HG03175 (cell line): Measurements from ENCODE around the gene MTCL1.

Experiments
- ATAC-seq: cut with Tn5 transposase; IDR thresholded peaks from one replicate; pipeline ENCODE4 v1.9.1; 2021; ENCODE audit warnings: mild to moderate bottlenecking, moderate library complexity; ENCODE audit not compliant: unreplicated experiment

Gene MTCL1

GRCh38 chr18:8826971-8827370 is 121.6 kb downstream of the MTCL1 start:
- no peak for ATAC-seq

- ATAC-seq = no peak
Measured at GRCh38 chr18:8828300-8828699, 122.9 kb downstream of the MTCL1 start.

DNA sequence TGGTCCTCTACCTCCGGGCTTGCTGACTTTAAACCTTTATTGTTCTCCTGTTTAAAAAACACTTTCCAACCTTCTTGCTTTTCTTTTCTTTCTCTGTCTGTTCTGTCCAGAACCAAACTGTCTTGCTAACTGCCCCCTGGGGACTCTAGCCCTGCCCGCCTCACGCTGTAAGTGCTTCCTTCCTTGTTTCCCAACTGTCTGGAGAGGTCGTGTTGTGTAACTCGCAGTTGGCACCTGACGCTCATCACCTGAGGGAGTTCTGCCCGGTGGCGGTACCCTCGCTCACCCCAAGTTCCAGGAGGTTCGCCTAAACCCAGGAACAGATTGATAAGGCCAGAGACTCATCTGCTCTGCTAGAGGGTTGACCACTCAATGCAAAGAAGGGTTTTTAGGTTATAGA is 123.4 kb downstream of the MTCL1 start:
- ATAC-seq = no peak

- no peak for ATAC-seq
Measured at GRCh38 chr18:8830067-8831060, 125.0 kb downstream of the MTCL1 start.

DNA sequence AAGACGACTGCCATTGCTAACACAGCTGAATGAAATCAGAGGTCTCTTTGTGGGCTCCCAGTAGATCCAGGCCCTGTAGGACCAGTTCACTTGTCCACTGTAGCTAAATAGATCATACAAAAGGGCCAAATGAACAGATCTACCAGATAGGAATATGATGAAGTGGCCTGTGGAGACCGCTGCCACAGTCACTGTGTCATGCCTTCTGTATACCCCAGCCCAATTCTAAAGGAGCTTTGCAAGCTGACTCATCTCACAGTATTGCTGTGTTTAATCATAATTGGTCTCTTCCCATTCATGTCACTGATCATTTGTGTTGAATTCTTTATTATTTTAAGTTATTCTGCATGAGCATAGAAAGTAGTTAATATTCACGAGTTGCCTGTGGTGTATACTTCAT is 125.8 kb downstream of the MTCL1 start:
- ATAC-seq = no peak

DNA sequence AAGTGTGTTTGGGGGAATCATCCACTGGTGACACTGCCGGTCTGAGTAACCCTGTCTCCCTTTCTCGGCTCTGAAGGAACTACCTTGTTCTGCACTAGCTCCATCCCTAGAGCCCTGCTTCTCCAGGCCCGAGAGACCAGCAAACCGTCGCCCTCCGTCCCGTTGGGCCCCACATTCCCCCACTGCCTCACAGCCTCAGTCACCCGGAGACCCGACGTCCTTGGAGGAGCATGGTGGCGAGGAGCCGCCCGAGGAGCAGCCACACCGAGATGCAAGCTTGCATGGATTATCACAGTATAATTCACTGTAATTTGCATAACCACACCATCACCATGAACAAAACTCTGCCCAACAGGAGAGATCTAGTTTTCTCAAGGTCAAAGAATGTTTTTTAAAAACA is 126.2 kb downstream of the MTCL1 start:
- ATAC-seq = no peak

DNA sequence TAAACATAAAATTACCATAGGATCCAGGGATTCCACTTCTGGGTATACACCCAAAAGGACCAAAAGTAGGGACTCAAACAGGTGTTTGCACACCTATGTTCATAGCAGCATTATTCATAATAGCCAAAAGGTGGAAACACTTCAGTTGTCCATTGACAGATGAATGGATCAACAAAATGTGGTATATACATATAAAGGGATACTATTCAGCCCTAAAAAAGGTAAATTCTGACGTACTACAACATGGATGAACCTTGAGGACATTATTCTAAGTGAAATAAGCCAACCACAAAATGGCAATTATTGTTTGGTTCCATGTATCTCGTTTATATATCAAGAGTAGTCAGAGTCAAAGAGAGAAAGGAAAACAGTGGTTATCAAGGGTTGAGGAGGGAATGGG is 128.1 kb downstream of the MTCL1 start:
- ATAC-seq = no peak

- no peak for ATAC-seq
Measured at GRCh38 chr18:8834881-8835280, 129.5 kb downstream of the MTCL1 start.

DNA sequence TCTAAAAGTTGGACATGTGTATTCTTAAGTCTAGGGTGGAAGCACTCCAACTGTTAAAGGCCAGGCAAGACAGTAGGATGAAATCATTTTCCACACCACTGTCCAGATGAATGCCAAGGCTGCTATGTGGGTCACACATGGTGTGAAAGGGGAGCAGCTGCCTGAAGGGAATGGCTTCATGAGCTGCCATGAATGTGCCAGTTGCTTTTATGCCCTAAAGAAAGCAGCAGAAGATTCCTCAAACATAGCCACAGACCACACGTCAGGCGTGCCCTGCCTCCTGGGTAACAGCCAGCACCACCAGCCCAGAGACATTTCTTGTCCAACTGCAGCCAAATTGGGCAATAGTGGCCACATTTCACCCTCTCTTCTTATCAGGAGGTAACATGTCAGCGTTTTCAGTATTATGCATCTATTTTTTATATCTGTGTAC is 130.2 kb downstream of the MTCL1 start:
- ATAC-seq = no peak

- no peak for ATAC-seq
Measured at GRCh38 chr18:8839281-8839680, 133.9 kb downstream of the MTCL1 start.

GRCh38 chr18:8841781-8842485 is 136.6 kb downstream of the MTCL1 start:
- no peak for ATAC-seq

GRCh38 chr18:8842506-8842905 is 137.2 kb downstream of the MTCL1 start:
- no peak for ATAC-seq

- no peak for ATAC-seq
Measured at GRCh38 chr18:8843005-8843404, 137.6 kb downstream of the MTCL1 start.

DNA sequence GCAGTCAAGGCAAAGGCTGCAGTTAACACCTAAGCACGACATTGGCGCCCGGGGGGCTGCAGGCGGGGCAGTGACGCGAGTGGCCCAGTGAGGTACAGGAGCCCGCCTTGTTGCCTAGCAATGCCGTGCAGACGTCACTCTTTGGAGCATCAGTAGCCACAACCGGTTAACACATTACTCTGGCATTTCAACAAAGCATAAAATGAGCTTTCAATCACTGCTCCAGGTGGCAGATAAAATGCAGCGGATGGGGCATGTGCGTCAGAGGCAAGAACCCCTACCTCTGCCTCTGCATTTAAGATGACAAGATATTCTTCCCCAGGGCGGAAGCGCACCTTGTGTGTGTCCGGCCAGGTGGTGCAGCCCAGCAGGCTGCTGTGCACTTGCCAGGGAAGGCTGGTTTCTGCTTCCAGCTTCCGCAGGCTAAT is 139.4 kb downstream of the MTCL1 start:
- ATAC-seq = no peak

DNA sequence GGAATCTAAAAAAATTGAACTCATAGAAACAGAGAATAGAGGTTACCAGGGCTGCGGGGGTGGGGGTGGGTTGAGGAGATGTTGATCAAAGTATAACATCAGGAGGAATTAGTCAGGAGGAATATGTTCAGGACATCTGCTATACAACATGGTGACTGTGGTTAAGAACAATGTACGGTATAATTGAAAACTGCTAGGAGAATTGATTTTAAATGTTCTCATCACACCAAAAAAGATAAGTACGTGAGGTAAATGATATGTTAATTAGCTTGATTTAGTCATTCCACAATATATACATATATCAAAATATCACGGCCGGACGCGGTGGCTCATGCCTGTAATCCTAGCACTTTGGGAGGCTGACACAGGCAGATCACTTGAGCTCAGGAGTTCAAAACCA is 140.2 kb downstream of the MTCL1 start:
- ATAC-seq = no peak

DNA sequence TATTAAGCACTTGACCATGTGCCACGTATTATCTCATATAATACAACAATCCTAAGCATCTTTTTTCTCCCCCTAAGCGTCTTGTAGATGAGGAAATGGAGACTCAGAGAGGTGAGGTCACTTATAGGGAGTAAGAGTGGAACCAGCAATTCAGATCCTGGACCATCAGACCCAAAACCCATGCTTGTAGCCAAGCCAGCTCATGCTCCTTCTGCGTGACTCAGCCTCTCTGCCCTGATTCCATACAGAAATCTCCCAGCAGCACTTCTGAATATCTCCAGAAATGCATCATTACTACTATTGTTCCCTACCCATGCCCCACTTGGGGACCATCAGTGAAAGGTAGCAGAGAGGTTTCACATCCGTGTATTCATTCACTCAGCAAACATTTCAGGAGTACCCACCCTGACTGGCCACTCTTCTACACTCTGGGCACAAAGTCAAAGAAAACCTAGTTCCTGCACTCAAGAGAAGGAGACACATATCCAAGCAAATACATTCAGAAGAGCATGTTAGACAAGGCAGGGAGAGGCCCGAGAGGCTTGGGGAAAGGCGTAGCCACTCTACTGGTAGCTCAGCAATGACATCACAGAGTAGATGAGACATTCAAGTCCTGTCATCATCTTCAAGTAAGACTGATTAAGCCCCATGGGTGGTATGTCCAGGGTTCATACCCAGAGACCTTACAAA is 141.9 kb downstream of the MTCL1 start:
- ATAC-seq = no peak

GRCh38 chr18:8847900-8848299 is 142.5 kb downstream of the MTCL1 start:
- ATAC-seq = no peak

DNA sequence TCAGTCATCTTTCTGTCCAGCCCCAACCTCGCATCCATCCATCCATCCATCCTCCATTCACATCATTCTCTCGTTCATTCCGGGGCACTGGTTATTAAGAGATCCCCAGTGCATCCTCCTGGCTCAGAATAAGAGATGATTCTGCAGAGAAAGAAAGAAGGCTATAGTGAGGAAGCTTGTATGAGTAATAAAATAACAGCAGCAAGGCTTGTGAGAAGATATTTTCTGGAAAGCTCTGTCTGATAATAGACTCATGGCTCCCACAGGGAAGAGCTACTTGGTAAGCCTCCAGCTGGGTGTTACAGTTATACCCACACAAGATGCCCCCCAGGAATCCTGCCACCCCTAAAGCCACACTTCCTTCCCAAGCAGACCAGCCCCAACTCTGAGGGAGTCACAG is 143.2 kb downstream of the MTCL1 start:
- ATAC-seq = no peak

- no peak for ATAC-seq
Measured at GRCh38 chr18:8849696-8850095, 144.3 kb downstream of the MTCL1 start.

GRCh38 chr18:8851659-8852058 is 146.3 kb downstream of the MTCL1 start:
- no peak for ATAC-seq

GRCh38 chr18:8854550-8854949 is 149.2 kb downstream of the MTCL1 start:
- ATAC-seq = no peak
